Activated CD8-positive, alpha-beta T cell treated with anti-CD3 and anti-CD28 coated beads for 36 hours (primary cell): Measurements from ENCODE around the gene HELZ. TPM values are rescaled to one million over a fixed set of nuclear protein-coding genes. Genes with fewer than 3 reads are reported as not detected.

Experiments
- ATAC-seq: fragments of 200-7000 bp; cut with Tn5 transposase; one replicate; pipeline ENCODE4 v1.10.0; 2021; ENCODE audit warnings: mild to moderate bottlenecking, moderate library complexity
- CTCF ChIA-PET: fragments of 350-600 bp; sonication (Branson Sonifier 250); formaldehyde crosslinking; loops from one replicate; lab custom pipeline; 2021; ENCODE audit warnings: antibody characterized with exemption; lab: Charles Lee
- POLR2A ChIA-PET: fragments of 350-600 bp; sonication (Branson Sonifier 250); formaldehyde crosslinking; loops from one replicate; lab custom pipeline; 2021; ENCODE audit warnings: antibody characterized with exemption; lab: Charles Lee
- DNase-seq: peaks from one replicate; pipeline ENCODE4 v3.0.0-alpha.2; 2020
- H3K27ac Mint-ChIP-seq: one replicate; pipeline ENCODE4 v1.8.0; 2021; ENCODE audit warnings: mild to moderate bottlenecking, mixed read lengths
- H3K27me3 Mint-ChIP-seq: one replicate; pipeline ENCODE4 v1.8.0; 2021; ENCODE audit warnings: mixed read lengths
- H3K36me3 Mint-ChIP-seq: one replicate; pipeline ENCODE4 v1.8.0; 2021; ENCODE audit warnings: low read depth, mixed read lengths
- H3K4me1 Mint-ChIP-seq: one replicate; pipeline ENCODE4 v1.8.0; 2021; ENCODE audit warnings: low read depth, mixed read lengths
- H3K4me3 Mint-ChIP-seq: one replicate; pipeline ENCODE4 v1.8.0; 2021; ENCODE audit warnings: mild to moderate bottlenecking, moderate library complexity, mixed read lengths
- H3K9me3 Mint-ChIP-seq: one replicate; pipeline ENCODE4 v1.8.0; 2021; ENCODE audit warnings: mixed read lengths
- CTCF ChIP-seq: fragments of 200-600 bp; IDR thresholded peaks from one replicate; pipeline ENCODE4 v1.8.0; 2022; ENCODE audit warnings: antibody characterized with exemption, mild to moderate bottlenecking
- intact Hi-C: fragments of 100-400 bp; cut with micrococcal nuclease; formaldehyde crosslinking; loops from one replicate; pipeline ENCODE4 v1.10.0; 2022
- total RNA-seq, 2 experiments: library from RNA; stranded (reverse); gene quantifications; one replicate each; pipeline ENCODE4 v1.2.3, GENCODE V29; 2021

The HELZ gene
- total RNA-seq, 2 experiments from 2014 or later = 74.4 to 74.9 TPM

- DNase-seq (peak; percentile 34), ATAC-seq (peak; percentile 49)
- H3K27ac Mint-ChIP-seq = peak overlapping the region; percentile 62
- no peak overlapping the region for H3K4me3 Mint-ChIP-seq
- intact Hi-C loops = no loop called here
- CTCF ChIA-PET = no interaction called here
- H3K27me3 Mint-ChIP-seq = no peaks in the 10 kb centered on the region
- POLR2A ChIA-PET = no interaction called here
- H3K4me1 Mint-ChIP-seq = peaks cover 26% of the 10 kb centered on the region
- H3K36me3 Mint-ChIP-seq = peaks cover 40% of the 10 kb centered on the region
- TF ChIP-seq CTCF = no peak
- H3K9me3 Mint-ChIP-seq = no peaks in the 10 kb centered on the region
These were observed 107.1 kb downstream of the HELZ start for GRCh38 chr17:67137860-67138259.

DNA sequence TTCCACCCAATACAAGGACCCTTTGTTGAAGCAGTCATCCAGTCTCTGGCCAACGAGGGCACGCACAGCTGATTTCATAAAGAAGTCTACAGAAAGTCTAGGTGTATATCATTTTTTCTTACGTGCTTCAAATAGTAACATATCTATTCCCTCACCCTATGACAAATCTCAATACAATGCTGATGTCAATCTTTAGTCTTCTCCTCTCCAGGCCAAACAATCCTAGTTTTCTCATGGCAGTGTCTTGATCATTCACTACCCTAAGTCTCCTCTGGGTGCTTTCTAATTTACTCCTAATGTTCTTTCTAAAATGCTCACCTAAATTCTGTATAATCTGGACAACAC lies 108.0 kb downstream of the HELZ start:
- DNase-seq = no peak
- no peak overlapping the region for H3K4me3 Mint-ChIP-seq
- intact Hi-C loops = no loop called here

GRCh38 chr17:67136191-67137025 lies 108.6 kb downstream of the HELZ start:
- DNase-seq = no peak
- ChIA-PET POLR2A (no interaction called here), CTCF (interaction anchor here (1.3 kb wide), 1 partner anchor 9 kb away, joined by 3 read pairs; no protein-coding TSS in a partner anchor)
- no peaks in the 10 kb centered on the region for H3K27me3 Mint-ChIP-seq
- intact Hi-C loops = no loop called here
- no peak overlapping the region for H3K27ac Mint-ChIP-seq
- H3K4me1 Mint-ChIP-seq = peaks cover 26% of the 10 kb centered on the region
- peaks cover 34% of the 10 kb centered on the region for H3K36me3 Mint-ChIP-seq
- H3K9me3 Mint-ChIP-seq = no peaks in the 10 kb centered on the region
- H3K4me3 Mint-ChIP-seq = no peak overlapping the region
- no peak for ATAC-seq
- TF ChIP-seq CTCF = no peak

More for the DNA sequence above, 108.0 kb downstream of the HELZ start:
- no peak for ATAC-seq
- Mint-ChIP-seq H3K27ac (no peak overlapping the region), H3K27me3 (no peaks in the 10 kb centered on the region), H3K9me3 (no peaks in the 10 kb centered on the region), H3K36me3 (peaks cover 35% of the 10 kb centered on the region), H3K4me1 (peaks cover 26% of the 10 kb centered on the region)
- CTCF ChIA-PET = no interaction called here
- TF ChIP-seq CTCF = no peak
- POLR2A ChIA-PET = no interaction called here

- Mint-ChIP-seq H3K9me3 (no peaks in the 10 kb centered on the region), H3K4me3 (no peak overlapping the region), H3K4me1 (peaks cover 5% of the 10 kb centered on the region), H3K27ac (no peak overlapping the region), H3K27me3 (no peaks in the 10 kb centered on the region), H3K36me3 (peaks cover 28% of the 10 kb centered on the region)
- DNase-seq (no peak), ATAC-seq (no peak)
- intact Hi-C loops = no loop called here
- POLR2A ChIA-PET = no interaction called here
- CTCF ChIA-PET = interaction anchor here (1.0 kb wide), 1 partner anchor 15 kb away, joined by 6 read pairs; no protein-coding TSS in a partner anchor
- TF ChIP-seq CTCF = no peak
These were observed 111.8 kb downstream of the HELZ start for GRCh38 chr17:67133161-67133560.

DNA sequence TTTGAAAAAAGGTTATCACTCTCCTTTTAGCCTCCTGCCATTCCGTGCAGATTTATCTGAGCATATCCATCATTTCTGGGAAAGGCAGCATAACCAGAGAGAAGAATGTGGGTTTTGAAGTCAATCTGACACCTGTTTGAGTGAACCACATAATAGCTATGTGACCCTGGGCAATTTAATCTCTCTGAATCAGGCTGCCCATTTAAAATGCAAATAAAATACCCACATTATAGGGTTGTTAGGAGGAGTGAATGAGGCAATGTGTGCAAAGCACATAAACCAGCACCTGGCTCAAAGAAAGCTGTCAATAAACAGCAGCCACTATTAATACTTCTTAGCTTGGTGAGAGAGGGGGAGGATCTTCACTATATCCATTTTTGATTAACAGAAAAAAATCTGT lies 112.6 kb downstream of the HELZ start:
- ChIA-PET POLR2A (no interaction called here), CTCF (interaction anchor here (1.0 kb wide), 1 partner anchor 14 kb away, joined by 6 read pairs; no protein-coding TSS in a partner anchor)
- DNase-seq = no peak
- Mint-ChIP-seq H3K27me3 (no peaks in the 10 kb centered on the region), H3K4me3 (no peak overlapping the region), H3K9me3 (no peaks in the 10 kb centered on the region), H3K4me1 (no peaks in the 10 kb centered on the region), H3K36me3 (peaks cover 25% of the 10 kb centered on the region), H3K27ac (no peak overlapping the region)
- no peak for TF ChIP-seq CTCF
- intact Hi-C loops = no loop called here
- no peak for ATAC-seq
